Measurements from ENCODE around the gene L1TD1.
"Not testable (repeated sequence)": the region's sequence is repeated elsewhere in the genome, so short reads cannot be mapped to it uniquely, and the experiment has no call there.

Gene L1TD1

GRCh38 chr1:62218604-62219003 is 24.0 kb downstream of the L1TD1 start:
- Histone ChIP-seq H3K18ac (ENCODE audit: low read depth in 1 of 2, low read length in 2 of 2) (no peak overlapping the region), H3K4me3 (ENCODE audit: insufficient read depth in 1 of 2, low read depth in 1 of 2, low read length in 2 of 2) (no peak overlapping the region), H2AK5ac (ENCODE audit: low read length, severe bottlenecking) (no peak overlapping the region), H3K4me2 (ENCODE audit: low read length, poor library complexity, severe bottlenecking) (no peak overlapping the region), H2BK15ac (ENCODE audit: low read depth, poor library complexity, severe bottlenecking) (no peak overlapping the region), H2AFZ (ENCODE audit: low read depth, low read length) (no peak overlapping the region), H3K79me1 (replicated peaks; ENCODE audit: low read length, poor library complexity, severe bottlenecking) (no peaks in the 10 kb centered on the region), H2BK120ac (ENCODE audit: low read depth, low read length) (no peak overlapping the region), H2BK12ac (ENCODE audit: low read length in 2 of 2) (no peak overlapping the region), H4K8ac (ENCODE audit: low read length) (no peak overlapping the region), H3K4ac (ENCODE audit: low read depth in 1 of 2, low read length in 2 of 2) (no peak overlapping the region), H3K4me1 (ENCODE audit: control insufficient read depth, insufficient read depth, low read depth, low read length) (no peaks in the 10 kb centered on the region), H3K36me3 (ENCODE audit: control insufficient read depth in 1 of 2, insufficient read depth in 2 of 2, low read depth in 1 of 2, low read length in 2 of 2) (no peaks in the 10 kb centered on the region), H3K9me3 (ENCODE audit: control insufficient read depth, low read length) (no peaks in the 10 kb centered on the region), H3K14ac (ENCODE audit: low read length in 2 of 2) (no peak overlapping the region), H3K27me3 (ENCODE audit: control insufficient read depth in 1 of 2, insufficient read depth in 1 of 2, low read length in 2 of 2) (no peaks in the 10 kb centered on the region), H2BK5ac (ENCODE audit: low read depth, low read length, poor library complexity, severe bottlenecking) (no peak overlapping the region), H3K27ac (ENCODE audit: low read length, poor library complexity, severe bottlenecking) (no peak overlapping the region), H4K91ac (ENCODE audit: low read length) (no peak overlapping the region), H3K9ac (ENCODE audit: low read length) (no peak overlapping the region), H3K23ac (ENCODE audit: low read length in 2 of 2) (no peak overlapping the region)
- DNase-seq: no peak
- 73% methylated on average over 2 of the region's 2 CpGs for WGBS

GRCh38 chr1:62220456-62220855 is 25.8 kb downstream of the L1TD1 start:
- not testable (repeated sequence) for H4K8ac ChIP-seq (ENCODE audit: low read length); H3K23ac ChIP-seq (ENCODE audit: low read length in 2 of 2); H3K4me2 ChIP-seq (ENCODE audit: low read length, poor library complexity, severe bottlenecking); DNase-seq; H3K27ac ChIP-seq (ENCODE audit: low read length, poor library complexity, severe bottlenecking); H2AK5ac ChIP-seq (ENCODE audit: low read length, severe bottlenecking); H3K9ac ChIP-seq (ENCODE audit: low read length); H2BK15ac ChIP-seq (ENCODE audit: low read depth, poor library complexity, severe bottlenecking); H4K91ac ChIP-seq (ENCODE audit: low read length); H3K9me3 ChIP-seq (ENCODE audit: control insufficient read depth, low read length); H2BK120ac ChIP-seq (ENCODE audit: low read depth, low read length); H3K14ac ChIP-seq (ENCODE audit: low read length in 2 of 2); H3K4me3 ChIP-seq (ENCODE audit: insufficient read depth in 1 of 2, low read depth in 1 of 2, low read length in 2 of 2); H2BK5ac ChIP-seq (ENCODE audit: low read depth, low read length, poor library complexity, severe bottlenecking); H3K27me3 ChIP-seq (ENCODE audit: control insufficient read depth in 1 of 2, insufficient read depth in 1 of 2, low read length in 2 of 2); H2BK12ac ChIP-seq (ENCODE audit: low read length in 2 of 2); H3K79me1 ChIP-seq (replicated peaks; ENCODE audit: low read length, poor library complexity, severe bottlenecking); H3K4me1 ChIP-seq (ENCODE audit: control insufficient read depth, insufficient read depth, low read depth, low read length); H3K36me3 ChIP-seq (ENCODE audit: control insufficient read depth in 1 of 2, insufficient read depth in 2 of 2, low read depth in 1 of 2, low read length in 2 of 2); H3K18ac ChIP-seq (ENCODE audit: low read depth in 1 of 2, low read length in 2 of 2); H2AFZ ChIP-seq (ENCODE audit: low read depth, low read length); H3K4ac ChIP-seq (ENCODE audit: low read depth in 1 of 2, low read length in 2 of 2)
- WGBS: 94% methylated on average over 6 of the region's 9 CpGs

- Histone ChIP-seq H4K8ac (ENCODE audit: low read length) (no peak overlapping the region), H2AK5ac (ENCODE audit: low read length, severe bottlenecking) (no peak overlapping the region), H2BK12ac (ENCODE audit: low read length in 2 of 2) (no peak overlapping the region), H3K14ac (ENCODE audit: low read length in 2 of 2) (no peak overlapping the region), H3K18ac (ENCODE audit: low read depth in 1 of 2, low read length in 2 of 2) (no peak overlapping the region), H3K4me3 (ENCODE audit: insufficient read depth in 1 of 2, low read depth in 1 of 2, low read length in 2 of 2) (no peak overlapping the region), H3K9ac (ENCODE audit: low read length) (no peak overlapping the region), H3K27ac (ENCODE audit: low read length, poor library complexity, severe bottlenecking) (no peak overlapping the region), H2BK5ac (ENCODE audit: low read depth, low read length, poor library complexity, severe bottlenecking) (no peak overlapping the region), H4K91ac (ENCODE audit: low read length) (no peak overlapping the region), H3K79me1 (replicated peaks; ENCODE audit: low read length, poor library complexity, severe bottlenecking) (no peaks in the 10 kb centered on the region), H3K36me3 (ENCODE audit: control insufficient read depth in 1 of 2, insufficient read depth in 2 of 2, low read depth in 1 of 2, low read length in 2 of 2) (no peaks in the 10 kb centered on the region), H3K23ac (ENCODE audit: low read length in 2 of 2) (no peak overlapping the region), H2BK15ac (ENCODE audit: low read depth, poor library complexity, severe bottlenecking) (no peak overlapping the region), H2AFZ (ENCODE audit: low read depth, low read length) (no peak overlapping the region), H3K9me3 (ENCODE audit: control insufficient read depth, low read length) (no peaks in the 10 kb centered on the region), H2BK120ac (ENCODE audit: low read depth, low read length) (no peak overlapping the region), H3K4me1 (ENCODE audit: control insufficient read depth, insufficient read depth, low read depth, low read length) (no peaks in the 10 kb centered on the region), H3K27me3 (ENCODE audit: control insufficient read depth in 1 of 2, insufficient read depth in 1 of 2, low read length in 2 of 2) (no peaks in the 10 kb centered on the region), H3K4me2 (ENCODE audit: low read length, poor library complexity, severe bottlenecking) (no peak overlapping the region), H3K4ac (ENCODE audit: low read depth in 1 of 2, low read length in 2 of 2) (no peak overlapping the region)
- no CpG with 5 or more reads among the region's 1 CpG for WGBS
- DNase-seq: no peak
These were observed 26.5 kb downstream of the L1TD1 start for GRCh38 chr1:62221171-62221570.

- no peaks in the 10 kb centered on the region for H3K36me3 ChIP-seq (ENCODE audit: control insufficient read depth in 1 of 2, insufficient read depth in 2 of 2, low read depth in 1 of 2, low read length in 2 of 2)
- no peaks in the 10 kb centered on the region for H3K27me3 ChIP-seq (ENCODE audit: control insufficient read depth in 1 of 2, insufficient read depth in 1 of 2, low read length in 2 of 2)
- H2BK5ac ChIP-seq (ENCODE audit: low read depth, low read length, poor library complexity, severe bottlenecking): no peak overlapping the region
- no peak overlapping the region for H3K23ac ChIP-seq (ENCODE audit: low read length in 2 of 2)
- no peak overlapping the region for H3K4ac ChIP-seq (ENCODE audit: low read depth in 1 of 2, low read length in 2 of 2)
- no peak overlapping the region for H4K91ac ChIP-seq (ENCODE audit: low read length)
- no peak overlapping the region for H2BK15ac ChIP-seq (ENCODE audit: low read depth, poor library complexity, severe bottlenecking)
- H3K4me2 ChIP-seq (ENCODE audit: low read length, poor library complexity, severe bottlenecking): no peak overlapping the region
- 80% methylated on average over 8 of the region's 9 CpGs for WGBS
- no peak overlapping the region for H3K27ac ChIP-seq (ENCODE audit: low read length, poor library complexity, severe bottlenecking)
- H3K18ac ChIP-seq (ENCODE audit: low read depth in 1 of 2, low read length in 2 of 2): no peak overlapping the region
- H3K9me3 ChIP-seq (ENCODE audit: control insufficient read depth, low read length): no peaks in the 10 kb centered on the region
- H3K14ac ChIP-seq (ENCODE audit: low read length in 2 of 2): no peak overlapping the region
- H2BK12ac ChIP-seq (ENCODE audit: low read length in 2 of 2): no peak overlapping the region
- H4K8ac ChIP-seq (ENCODE audit: low read length): no peak overlapping the region
- no peak overlapping the region for H2BK120ac ChIP-seq (ENCODE audit: low read depth, low read length)
- H3K9ac ChIP-seq (ENCODE audit: low read length): no peak overlapping the region
- H3K4me1 ChIP-seq (ENCODE audit: control insufficient read depth, insufficient read depth, low read depth, low read length): no peaks in the 10 kb centered on the region
- H2AFZ ChIP-seq (ENCODE audit: low read depth, low read length): no peak overlapping the region
- DNase-seq: no peak
- H3K4me3 ChIP-seq (ENCODE audit: insufficient read depth in 1 of 2, low read depth in 1 of 2, low read length in 2 of 2): no peak overlapping the region
- H3K79me1 ChIP-seq (replicated peaks; ENCODE audit: low read length, poor library complexity, severe bottlenecking): no peaks in the 10 kb centered on the region
- H2AK5ac ChIP-seq (ENCODE audit: low read length, severe bottlenecking): no peak overlapping the region
These were observed 27.7 kb downstream of the L1TD1 start for GRCh38 chr1:62222321-62222720.

Data from mesenchymal stem cell (in vitro differentiated cells and primary cell).